Panc1 (cell line): ENCODE results near the gene APRT. TPM values are rescaled to one million over a fixed set of nuclear protein-coding genes. Genes with fewer than 3 reads are reported as not detected.

Experiments
- ATAC-seq: fragments of 200-7000 bp; cut with Tn5 transposase; 2 replicates; pipeline ENCODE4 v1.9.1; 2020; ENCODE audit warnings: mild to moderate bottlenecking, moderate library complexity
- BruUV-seq: library from RNA; stranded (reverse); fragments of 400-500 nt; replicated peaks from 2 replicates; lab custom pipeline; 2021; lab: Mats Ljungman, UMichigan
- CTCF ChIA-PET: fragments of 300-600 bp; sonication (Branson Sonifier 250); formaldehyde crosslinking; loops from one replicate; lab custom pipeline; 2022; ENCODE audit warnings: antibody characterized with exemption; lab: Charles Lee
- POLR2A ChIA-PET: fragments of 300-600 bp; sonication (Branson Sonifier 250); formaldehyde crosslinking; loops from one replicate; lab custom pipeline; 2022; ENCODE audit warnings: antibody characterized with exemption; lab: Charles Lee
- DNase-seq: peaks from one replicate; pipeline ENCODE4 v3.0.0-alpha.2; 2010; ENCODE audit warnings: low read depth, low spot score
- H3K27ac ChIP-seq: 2 replicates; pipeline ENCODE4 v1.5.1; 2011; ENCODE audit warnings: mild to moderate bottlenecking, low read length, inconsistent platforms
- H3K27me3 ChIP-seq: fragments of 200-500 bp; sonication (Bioruptor generic); 2 replicates; pipeline ENCODE4 v1.6.0; 2014; ENCODE audit warnings: low read length, inconsistent platforms; ENCODE audit not compliant: control insufficient read depth, insufficient read depth
- H3K36me3 ChIP-seq: fragments of 200-500 bp; sonication (Bioruptor generic); 2 replicates; pipeline ENCODE4 v1.5.1; 2014; ENCODE audit warnings: inconsistent platforms, mild to moderate bottlenecking, low read length, moderate library complexity; ENCODE audit not compliant: control insufficient read depth, insufficient read depth
- H3K4me1 ChIP-seq: 2 replicates; pipeline ENCODE4 v1.5.1; 2011; ENCODE audit warnings: inconsistent platforms, mild to moderate bottlenecking, low read length, moderate library complexity; ENCODE audit not compliant: control insufficient read depth, insufficient read depth
- H3K4me3 ChIP-seq, 2 experiments: 2 replicates each; pipeline ENCODE4 v1.5.1; 2011 to 2012; ENCODE audit warnings: low read depth in 2 of 2, low read length in 2 of 2, mild to moderate bottlenecking in 2 of 2, inconsistent platforms in 1 of 2, moderate library complexity in 1 of 2
- H3K9me3 ChIP-seq: fragments of 200-500 bp; sonication (Bioruptor generic); 2 replicates; pipeline ENCODE4 v1.5.1; 2014; ENCODE audit warnings: low read depth, mild to moderate bottlenecking, inconsistent platforms, low read length, moderate library complexity; ENCODE audit not compliant: control insufficient read depth, insufficient read depth
- POLR2AphosphoS5 ChIP-seq: IDR thresholded peaks from 2 replicates; pipeline ENCODE4 v1.6.1; 2012; ENCODE audit warnings: mild to moderate bottlenecking, low read depth, low read length, moderate library complexity
- SIN3A ChIP-seq: IDR thresholded peaks from 2 replicates; pipeline ENCODE4 v1.6.1; 2012; ENCODE audit warnings: low read depth, mild to moderate bottlenecking, low read length, moderate library complexity, borderline replicate concordance; ENCODE audit not compliant: insufficient read depth
- TCF7L2 ChIP-seq: IDR thresholded peaks from 2 replicates; pipeline ENCODE4 v1.6.1; 2011; ENCODE audit warnings: mild to moderate bottlenecking, low read depth, low read length, inconsistent platforms
- in situ Hi-C: cut with HindIII; loops from 2 replicates; pipeline ENCODE4 v1.10.0; 2016; ENCODE audit warnings: low sequenced_read_pairs, low pct_unique_long_range_greater_than_20kb
- intact Hi-C: fragments of 100-400 bp; cut with micrococcal nuclease; formaldehyde crosslinking; loops from one replicate; pipeline ENCODE4 v1.10.0; 2022; ENCODE audit not compliant: unreplicated experiment
- total RNA-seq: library from RNA; stranded (reverse); gene quantifications from one replicate; pipeline ENCODE4 v1.2.1, GENCODE V29; 2021; ENCODE audit not compliant: unreplicated experiment
- TF ChIP-seq, protein P1 (sequence below): fragments of 450-650 bp; IDR thresholded peaks from 2 replicates; pipeline ENCODE4 v1.5.1; 2017; ENCODE audit warnings: mild to moderate bottlenecking
- TF ChIP-seq, protein P2 (sequence below), 2 experiments: IDR thresholded peaks; 2 replicates each; pipeline ENCODE4 v1.6.1; 2011 to 2012; ENCODE audit warnings: low read depth in 2 of 2, control low read depth in 1 of 2, low read length in 1 of 2, mild to moderate bottlenecking in 1 of 2, moderate library complexity in 1 of 2; ENCODE audit not compliant: insufficient read depth in 1 of 2

APRT gene
- total RNA-seq, 1 experiment from 2014 or later, result 231 TPM

DNA sequence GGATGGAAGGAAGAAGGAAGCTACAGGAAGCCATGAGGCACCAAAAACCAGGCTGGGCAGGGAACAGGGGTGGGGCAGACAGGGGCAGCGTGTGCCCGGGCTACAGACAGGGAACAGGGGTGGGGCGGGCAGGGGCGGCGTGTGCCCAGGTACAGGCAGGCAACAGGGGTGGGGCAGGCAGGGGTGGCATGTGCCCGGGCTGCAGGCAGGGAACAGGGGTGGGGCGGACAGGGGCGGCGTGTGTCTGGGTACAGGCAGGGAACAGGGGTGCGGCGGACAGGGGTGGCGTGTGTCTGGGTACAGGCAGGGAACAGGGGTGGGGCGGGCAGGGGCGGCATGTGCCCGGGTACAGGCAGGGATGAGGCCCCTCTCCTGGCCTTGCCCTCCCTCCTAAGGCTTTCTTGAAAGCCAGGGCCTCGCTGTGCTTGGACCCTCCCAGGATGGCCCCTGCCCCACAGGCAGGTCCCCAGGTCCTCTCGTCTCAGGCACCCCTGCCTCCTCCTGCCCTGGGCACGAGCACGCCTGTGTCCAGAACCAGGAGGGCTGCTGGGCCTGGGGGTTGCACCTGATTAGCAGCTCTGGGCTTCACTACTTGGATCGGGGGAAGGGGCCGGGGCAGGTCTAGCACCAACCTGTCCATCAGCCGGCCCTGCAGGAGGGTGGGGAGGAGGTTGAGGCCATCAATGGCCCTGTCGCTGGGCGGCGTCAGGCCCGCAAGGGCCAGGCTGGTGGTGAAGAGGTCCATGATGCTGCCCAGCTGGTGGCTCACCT is 14.5 kb upstream of the APRT start:
- Histone ChIP-seq H3K9me3 (no peaks in the 10 kb centered on the region), H3K36me3 (no peaks in the 10 kb centered on the region), H3K4me3 (no peak overlapping the region), H3K27me3 (no peaks in the 10 kb centered on the region), H3K27ac (no peak overlapping the region), H3K4me1 (no peaks in the 10 kb centered on the region)
- in situ Hi-C loops, result no loop called here
- TF ChIP-seq TCF7L2, result no peak
- TF ChIP-seq, protein P1, sequence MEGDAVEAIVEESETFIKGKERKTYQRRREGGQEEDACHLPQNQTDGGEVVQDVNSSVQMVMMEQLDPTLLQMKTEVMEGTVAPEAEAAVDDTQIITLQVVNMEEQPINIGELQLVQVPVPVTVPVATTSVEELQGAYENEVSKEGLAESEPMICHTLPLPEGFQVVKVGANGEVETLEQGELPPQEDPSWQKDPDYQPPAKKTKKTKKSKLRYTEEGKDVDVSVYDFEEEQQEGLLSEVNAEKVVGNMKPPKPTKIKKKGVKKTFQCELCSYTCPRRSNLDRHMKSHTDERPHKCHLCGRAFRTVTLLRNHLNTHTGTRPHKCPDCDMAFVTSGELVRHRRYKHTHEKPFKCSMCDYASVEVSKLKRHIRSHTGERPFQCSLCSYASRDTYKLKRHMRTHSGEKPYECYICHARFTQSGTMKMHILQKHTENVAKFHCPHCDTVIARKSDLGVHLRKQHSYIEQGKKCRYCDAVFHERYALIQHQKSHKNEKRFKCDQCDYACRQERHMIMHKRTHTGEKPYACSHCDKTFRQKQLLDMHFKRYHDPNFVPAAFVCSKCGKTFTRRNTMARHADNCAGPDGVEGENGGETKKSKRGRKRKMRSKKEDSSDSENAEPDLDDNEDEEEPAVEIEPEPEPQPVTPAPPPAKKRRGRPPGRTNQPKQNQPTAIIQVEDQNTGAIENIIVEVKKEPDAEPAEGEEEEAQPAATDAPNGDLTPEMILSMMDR, result no peak
- no peak for TF ChIP-seq SIN3A
- TF ChIP-seq POLR2AphosphoS5, result no peak
- TF ChIP-seq, protein P2, sequence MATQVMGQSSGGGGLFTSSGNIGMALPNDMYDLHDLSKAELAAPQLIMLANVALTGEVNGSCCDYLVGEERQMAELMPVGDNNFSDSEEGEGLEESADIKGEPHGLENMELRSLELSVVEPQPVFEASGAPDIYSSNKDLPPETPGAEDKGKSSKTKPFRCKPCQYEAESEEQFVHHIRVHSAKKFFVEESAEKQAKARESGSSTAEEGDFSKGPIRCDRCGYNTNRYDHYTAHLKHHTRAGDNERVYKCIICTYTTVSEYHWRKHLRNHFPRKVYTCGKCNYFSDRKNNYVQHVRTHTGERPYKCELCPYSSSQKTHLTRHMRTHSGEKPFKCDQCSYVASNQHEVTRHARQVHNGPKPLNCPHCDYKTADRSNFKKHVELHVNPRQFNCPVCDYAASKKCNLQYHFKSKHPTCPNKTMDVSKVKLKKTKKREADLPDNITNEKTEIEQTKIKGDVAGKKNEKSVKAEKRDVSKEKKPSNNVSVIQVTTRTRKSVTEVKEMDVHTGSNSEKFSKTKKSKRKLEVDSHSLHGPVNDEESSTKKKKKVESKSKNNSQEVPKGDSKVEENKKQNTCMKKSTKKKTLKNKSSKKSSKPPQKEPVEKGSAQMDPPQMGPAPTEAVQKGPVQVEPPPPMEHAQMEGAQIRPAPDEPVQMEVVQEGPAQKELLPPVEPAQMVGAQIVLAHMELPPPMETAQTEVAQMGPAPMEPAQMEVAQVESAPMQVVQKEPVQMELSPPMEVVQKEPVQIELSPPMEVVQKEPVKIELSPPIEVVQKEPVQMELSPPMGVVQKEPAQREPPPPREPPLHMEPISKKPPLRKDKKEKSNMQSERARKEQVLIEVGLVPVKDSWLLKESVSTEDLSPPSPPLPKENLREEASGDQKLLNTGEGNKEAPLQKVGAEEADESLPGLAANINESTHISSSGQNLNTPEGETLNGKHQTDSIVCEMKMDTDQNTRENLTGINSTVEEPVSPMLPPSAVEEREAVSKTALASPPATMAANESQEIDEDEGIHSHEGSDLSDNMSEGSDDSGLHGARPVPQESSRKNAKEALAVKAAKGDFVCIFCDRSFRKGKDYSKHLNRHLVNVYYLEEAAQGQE (IDR thresholded peaks at IDR 0.05; ENCODE audit: insufficient read depth in 1 of 2, low read depth in 2 of 2, low read length in 1 of 2), result no peak
- ChIA-PET CTCF (no interaction called here), POLR2A (no interaction called here)
- ATAC-seq (no peak), DNase-seq (no peak)
- no TSS peak for BruUV-seq
- intact Hi-C loops, result no loop called here

DNA sequence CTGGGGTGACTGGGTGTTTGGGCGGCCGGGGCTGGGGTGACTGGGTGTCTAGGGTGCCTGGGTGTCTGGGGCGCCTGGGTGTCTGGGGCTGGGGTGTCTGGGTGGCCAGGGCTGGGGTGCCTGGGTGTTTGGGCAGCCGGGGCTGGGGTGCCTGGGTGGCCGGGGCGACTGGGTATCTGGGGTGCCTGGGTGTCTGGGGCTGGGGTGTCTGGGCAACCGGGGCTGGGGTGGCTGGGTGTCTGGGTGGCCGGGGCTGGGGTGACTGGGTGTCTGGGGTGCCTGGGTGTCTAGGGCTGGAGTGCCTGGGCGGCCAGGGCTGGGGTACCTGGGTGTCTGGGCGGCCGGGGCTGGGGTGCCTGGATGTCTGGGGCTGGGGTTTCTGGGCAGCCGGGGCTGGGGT is 13.4 kb upstream of the APRT start:
- ATAC-seq (no peak), DNase-seq (no peak)
- Histone ChIP-seq H3K27ac (no peak overlapping the region), H3K9me3 (no peaks in the 10 kb centered on the region), H3K36me3 (no peaks in the 10 kb centered on the region), H3K4me3 (no peak overlapping the region), H3K4me1 (no peaks in the 10 kb centered on the region), H3K27me3 (no peaks in the 10 kb centered on the region)
- in situ Hi-C loops, result no loop called here
- POLR2A ChIA-PET, result no interaction called here
- intact Hi-C loops, result no loop called here
- CTCF ChIA-PET, result no interaction called here
- BruUV-seq, result no TSS peak
- TF ChIP-seq TCF7L2 (no peak), POLR2AphosphoS5 (no peak), SIN3A (no peak)
- TF ChIP-seq, protein P1, result no peak
- TF ChIP-seq, protein P2 (IDR thresholded peaks at IDR 0.05; ENCODE audit: insufficient read depth in 1 of 2, low read depth in 2 of 2, low read length in 1 of 2), result no peak
